ENCODE measurements around the gene SUPT4H1. TPM values are rescaled to one million over a fixed set of nuclear protein-coding genes. Genes with fewer than 3 reads are reported as not detected.

The SUPT4H1 gene
- 61.9 TPM for polyA plus RNA-seq (2012; ENCODE audit: insufficient read length, low read depth)

DNA sequence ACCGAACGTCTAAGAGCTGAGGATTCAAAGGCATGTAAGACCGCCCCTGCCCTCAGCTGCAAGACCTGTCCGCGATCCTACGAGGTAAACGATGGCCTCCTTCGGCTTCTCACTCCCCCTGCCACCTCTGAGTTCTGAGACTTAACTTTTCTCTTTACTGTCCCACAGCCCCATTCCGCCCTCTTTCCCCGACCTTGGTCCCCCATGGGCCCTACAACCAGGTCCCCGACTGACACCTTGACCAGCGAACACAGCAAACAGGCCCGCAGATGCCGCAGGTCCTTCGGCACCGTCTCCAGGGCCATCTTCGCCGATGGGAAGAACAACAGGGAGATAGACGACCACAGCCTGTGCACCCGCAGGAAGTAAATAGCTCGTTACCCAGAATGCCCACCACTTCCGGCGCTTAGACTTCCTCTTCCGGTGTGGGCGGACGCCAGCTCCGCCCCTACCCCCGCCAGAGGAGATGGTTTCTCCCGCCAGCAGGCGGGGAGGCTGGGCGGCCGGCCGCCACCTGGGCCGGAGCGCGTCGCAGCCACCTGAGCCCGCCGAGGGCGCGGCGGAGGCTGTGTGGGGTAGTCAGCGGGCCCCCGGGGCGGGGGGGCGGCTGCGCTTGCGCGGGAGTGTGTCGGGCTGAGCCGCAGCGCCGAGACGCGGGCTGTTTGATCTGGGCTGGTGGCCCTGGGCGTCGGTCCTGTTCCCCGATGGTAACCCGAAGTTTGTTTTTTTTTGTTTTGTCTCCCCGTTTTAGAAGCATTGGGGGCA, at the start of gene SUPT4H1:
TSS of gene SUPT4H1 (minus strand) at position 371 of the 765 bp plus-strand sequence. CDS start at position 305, 66 bp downstream.
- TF ChIP-seq POLR2AphosphoS5 (IDR thresholded peaks at IDR 0.05; ENCODE audit: low read depth, low read length): peak; percentile 87
- TF ChIP-seq SIN3A (IDR thresholded peaks at IDR 0.05; ENCODE audit: borderline replicate concordance, insufficient read depth, low read length): no peak; the same call in 1 of the 2 replicates
- TF ChIP-seq, protein P1, sequence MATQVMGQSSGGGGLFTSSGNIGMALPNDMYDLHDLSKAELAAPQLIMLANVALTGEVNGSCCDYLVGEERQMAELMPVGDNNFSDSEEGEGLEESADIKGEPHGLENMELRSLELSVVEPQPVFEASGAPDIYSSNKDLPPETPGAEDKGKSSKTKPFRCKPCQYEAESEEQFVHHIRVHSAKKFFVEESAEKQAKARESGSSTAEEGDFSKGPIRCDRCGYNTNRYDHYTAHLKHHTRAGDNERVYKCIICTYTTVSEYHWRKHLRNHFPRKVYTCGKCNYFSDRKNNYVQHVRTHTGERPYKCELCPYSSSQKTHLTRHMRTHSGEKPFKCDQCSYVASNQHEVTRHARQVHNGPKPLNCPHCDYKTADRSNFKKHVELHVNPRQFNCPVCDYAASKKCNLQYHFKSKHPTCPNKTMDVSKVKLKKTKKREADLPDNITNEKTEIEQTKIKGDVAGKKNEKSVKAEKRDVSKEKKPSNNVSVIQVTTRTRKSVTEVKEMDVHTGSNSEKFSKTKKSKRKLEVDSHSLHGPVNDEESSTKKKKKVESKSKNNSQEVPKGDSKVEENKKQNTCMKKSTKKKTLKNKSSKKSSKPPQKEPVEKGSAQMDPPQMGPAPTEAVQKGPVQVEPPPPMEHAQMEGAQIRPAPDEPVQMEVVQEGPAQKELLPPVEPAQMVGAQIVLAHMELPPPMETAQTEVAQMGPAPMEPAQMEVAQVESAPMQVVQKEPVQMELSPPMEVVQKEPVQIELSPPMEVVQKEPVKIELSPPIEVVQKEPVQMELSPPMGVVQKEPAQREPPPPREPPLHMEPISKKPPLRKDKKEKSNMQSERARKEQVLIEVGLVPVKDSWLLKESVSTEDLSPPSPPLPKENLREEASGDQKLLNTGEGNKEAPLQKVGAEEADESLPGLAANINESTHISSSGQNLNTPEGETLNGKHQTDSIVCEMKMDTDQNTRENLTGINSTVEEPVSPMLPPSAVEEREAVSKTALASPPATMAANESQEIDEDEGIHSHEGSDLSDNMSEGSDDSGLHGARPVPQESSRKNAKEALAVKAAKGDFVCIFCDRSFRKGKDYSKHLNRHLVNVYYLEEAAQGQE (IDR thresholded peaks at IDR 0.05; ENCODE audit: insufficient read depth in 1 of 2, low read depth in 2 of 2, low read length in 2 of 2): no peak
- peak; percentile 90 for TF ChIP-seq TAF1 (IDR thresholded peaks at IDR 0.05; ENCODE audit: borderline replicate concordance, insufficient read depth, low read length)
- peak; percentile 27 for TF ChIP-seq FOXP2 (optimal IDR thresholded peaks at IDR 0.05; ENCODE audit: borderline replicate concordance, extremely low read depth, extremely low read length, insufficient read depth)

DNA sequence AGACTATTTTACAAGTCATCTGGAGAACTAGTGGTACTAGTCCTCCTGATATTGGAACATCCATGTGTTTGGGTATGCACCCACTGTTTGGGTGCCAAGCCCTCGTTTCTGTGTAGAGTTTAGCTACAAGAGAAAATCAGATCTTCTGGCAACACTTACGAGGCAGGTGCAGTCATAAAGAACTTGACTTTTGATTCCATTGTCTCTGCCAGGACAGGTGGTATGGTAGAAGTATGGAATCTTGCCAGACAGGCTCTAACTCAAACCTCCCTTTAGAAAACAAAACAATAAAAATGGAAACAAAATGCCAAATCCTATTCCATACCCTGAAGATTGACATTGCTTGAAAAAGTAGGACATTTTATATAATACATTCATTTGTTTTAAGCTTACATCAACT, 49.3 kb upstream of the SUPT4H1 start:
- TF ChIP-seq TAF1 (IDR thresholded peaks at IDR 0.05; ENCODE audit: borderline replicate concordance, insufficient read depth, low read length) (no peak), SIN3A (IDR thresholded peaks at IDR 0.05; ENCODE audit: borderline replicate concordance, insufficient read depth, low read length) (no peak), FOXP2 (optimal IDR thresholded peaks at IDR 0.05; ENCODE audit: borderline replicate concordance, extremely low read depth, extremely low read length, insufficient read depth) (no peak), POLR2AphosphoS5 (IDR thresholded peaks at IDR 0.05; ENCODE audit: low read depth, low read length) (no peak)
- TF ChIP-seq, protein P1 (IDR thresholded peaks at IDR 0.05; ENCODE audit: insufficient read depth in 1 of 2, low read depth in 2 of 2, low read length in 2 of 2): no peak

DNA sequence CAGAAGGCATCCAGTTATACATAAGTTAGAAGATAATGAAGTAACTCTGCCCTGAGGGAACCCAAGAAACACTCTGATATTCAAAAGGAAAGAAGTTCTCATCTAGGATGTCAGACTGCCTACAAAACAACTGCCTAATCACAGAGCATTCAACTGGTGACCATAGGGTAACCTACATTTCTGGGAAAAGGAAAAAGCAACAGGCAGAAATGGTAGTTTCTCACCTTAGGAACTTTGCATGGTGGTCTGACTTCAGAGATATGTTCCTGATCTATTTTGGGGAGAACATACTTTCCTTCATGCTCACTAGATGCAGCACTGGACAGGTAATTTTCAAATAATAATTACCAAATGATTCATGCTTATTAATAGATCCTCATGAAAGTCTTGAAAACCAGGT, 48.8 kb upstream of the SUPT4H1 start:
- no peak for TF ChIP-seq TAF1 (IDR thresholded peaks at IDR 0.05; ENCODE audit: borderline replicate concordance, insufficient read depth, low read length)
- TF ChIP-seq FOXP2 (optimal IDR thresholded peaks at IDR 0.05; ENCODE audit: borderline replicate concordance, extremely low read depth, extremely low read length, insufficient read depth): no peak
- no peak for TF ChIP-seq SIN3A (IDR thresholded peaks at IDR 0.05; ENCODE audit: borderline replicate concordance, insufficient read depth, low read length)
- no peak for TF ChIP-seq POLR2AphosphoS5 (IDR thresholded peaks at IDR 0.05; ENCODE audit: low read depth, low read length)
- TF ChIP-seq, protein P1 (IDR thresholded peaks at IDR 0.05; ENCODE audit: insufficient read depth in 1 of 2, low read depth in 2 of 2, low read length in 2 of 2): no peak

DNA sequence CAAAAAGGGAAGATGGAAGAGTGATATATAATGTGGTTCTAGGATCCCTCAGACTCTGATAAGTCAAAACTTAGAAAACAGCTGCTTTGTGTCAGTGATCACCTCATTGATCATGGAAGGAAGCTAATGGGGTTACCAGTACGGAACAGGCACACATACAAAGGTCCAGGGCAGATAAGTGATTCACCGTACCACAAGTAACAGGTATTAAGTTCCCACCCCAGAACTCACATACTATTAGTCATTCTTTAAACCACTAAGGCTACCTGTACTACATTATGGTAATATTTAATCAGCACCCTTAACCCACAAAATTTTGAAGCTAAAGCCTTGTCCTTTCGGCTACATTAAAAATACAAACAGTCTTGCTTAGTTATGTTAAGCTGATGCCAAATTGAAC, 48.0 kb upstream of the SUPT4H1 start:
- TF ChIP-seq TAF1 (IDR thresholded peaks at IDR 0.05; ENCODE audit: borderline replicate concordance, insufficient read depth, low read length): no peak
- no peak for TF ChIP-seq FOXP2 (optimal IDR thresholded peaks at IDR 0.05; ENCODE audit: borderline replicate concordance, extremely low read depth, extremely low read length, insufficient read depth)

DNA sequence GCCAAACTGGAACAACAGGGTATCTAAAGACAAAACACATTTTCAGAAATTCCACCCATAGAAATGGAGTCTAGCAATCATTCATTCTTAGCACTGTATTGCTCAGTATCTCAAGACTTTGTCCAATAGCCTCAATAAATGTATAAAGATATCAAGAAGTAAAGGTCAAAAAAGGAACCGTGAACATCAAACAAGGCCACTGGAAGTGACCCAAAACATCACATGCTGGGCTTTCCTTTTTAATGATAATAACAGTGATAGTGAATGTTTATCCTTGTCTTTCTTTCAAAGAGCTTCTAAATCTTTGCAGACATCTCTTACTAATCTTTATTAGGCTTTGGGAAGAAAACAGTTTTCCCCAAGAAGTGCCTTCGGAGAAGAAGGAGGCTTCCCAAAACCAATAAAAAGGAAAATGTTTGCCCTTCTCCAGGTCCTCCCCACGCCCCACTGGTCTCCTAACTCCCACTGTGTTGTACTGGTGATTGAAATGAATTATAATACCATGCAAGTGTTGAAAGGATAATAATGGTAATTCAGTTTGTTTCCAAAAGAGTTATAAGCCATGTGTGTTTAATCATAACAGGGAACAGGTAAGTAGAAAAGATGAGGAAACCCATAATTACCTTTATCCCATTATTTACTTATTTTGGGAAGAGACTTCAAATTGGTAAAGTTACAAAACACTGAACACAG, 46.7 kb upstream of the SUPT4H1 start:
- TF ChIP-seq FOXP2 (optimal IDR thresholded peaks at IDR 0.05; ENCODE audit: borderline replicate concordance, extremely low read depth, extremely low read length, insufficient read depth) (no peak), TAF1 (IDR thresholded peaks at IDR 0.05; ENCODE audit: borderline replicate concordance, insufficient read depth, low read length) (no peak), SIN3A (IDR thresholded peaks at IDR 0.05; ENCODE audit: borderline replicate concordance, insufficient read depth, low read length) (no peak), POLR2AphosphoS5 (IDR thresholded peaks at IDR 0.05; ENCODE audit: low read depth, low read length) (no peak)
- TF ChIP-seq, protein P1 (IDR thresholded peaks at IDR 0.05; ENCODE audit: insufficient read depth in 1 of 2, low read depth in 2 of 2, low read length in 2 of 2): no peak
